Panc1 (cell line): ENCODE measurements around the gene SMYD4. TPM values are rescaled to one million over a fixed set of nuclear protein-coding genes. Genes with fewer than 3 reads are reported as not detected.

ENCODE experiments used
- ATAC-seq: fragments of 200-7000 bp; cut with Tn5 transposase; 2 replicates; pipeline ENCODE4 v1.9.1; 2020; ENCODE audit warnings: mild to moderate bottlenecking, moderate library complexity
- BruUV-seq: library from RNA; stranded (reverse); fragments of 400-500 nt; replicated peaks from 2 replicates; lab custom pipeline; 2021; lab: Mats Ljungman, UMichigan
- CTCF ChIA-PET: fragments of 300-600 bp; sonication (Branson Sonifier 250); formaldehyde crosslinking; loops from one replicate; lab custom pipeline; 2022; ENCODE audit warnings: antibody characterized with exemption; lab: Charles Lee
- POLR2A ChIA-PET: fragments of 300-600 bp; sonication (Branson Sonifier 250); formaldehyde crosslinking; loops from one replicate; lab custom pipeline; 2022; ENCODE audit warnings: antibody characterized with exemption; lab: Charles Lee
- DNase-seq: peaks from one replicate; pipeline ENCODE4 v3.0.0-alpha.2; 2010; ENCODE audit warnings: low read depth, low spot score
- H3K27ac ChIP-seq: 2 replicates; pipeline ENCODE4 v1.5.1; 2011; ENCODE audit warnings: mild to moderate bottlenecking, low read length, inconsistent platforms
- H3K27me3 ChIP-seq: fragments of 200-500 bp; sonication (Bioruptor generic); 2 replicates; pipeline ENCODE4 v1.6.0; 2014; ENCODE audit warnings: low read length, inconsistent platforms; ENCODE audit not compliant: control insufficient read depth, insufficient read depth
- H3K36me3 ChIP-seq: fragments of 200-500 bp; sonication (Bioruptor generic); 2 replicates; pipeline ENCODE4 v1.5.1; 2014; ENCODE audit warnings: inconsistent platforms, mild to moderate bottlenecking, low read length, moderate library complexity; ENCODE audit not compliant: control insufficient read depth, insufficient read depth
- H3K4me1 ChIP-seq: 2 replicates; pipeline ENCODE4 v1.5.1; 2011; ENCODE audit warnings: inconsistent platforms, mild to moderate bottlenecking, low read length, moderate library complexity; ENCODE audit not compliant: control insufficient read depth, insufficient read depth
- H3K4me3 ChIP-seq, 2 experiments: 2 replicates each; pipeline ENCODE4 v1.5.1; 2011 to 2012; ENCODE audit warnings: low read depth in 2 of 2, low read length in 2 of 2, mild to moderate bottlenecking in 2 of 2, inconsistent platforms in 1 of 2, moderate library complexity in 1 of 2
- H3K9me3 ChIP-seq: fragments of 200-500 bp; sonication (Bioruptor generic); 2 replicates; pipeline ENCODE4 v1.5.1; 2014; ENCODE audit warnings: low read depth, mild to moderate bottlenecking, inconsistent platforms, low read length, moderate library complexity; ENCODE audit not compliant: control insufficient read depth, insufficient read depth
- POLR2AphosphoS5 ChIP-seq: IDR thresholded peaks from 2 replicates; pipeline ENCODE4 v1.6.1; 2012; ENCODE audit warnings: mild to moderate bottlenecking, low read depth, low read length, moderate library complexity
- SIN3A ChIP-seq: IDR thresholded peaks from 2 replicates; pipeline ENCODE4 v1.6.1; 2012; ENCODE audit warnings: low read depth, mild to moderate bottlenecking, low read length, moderate library complexity, borderline replicate concordance; ENCODE audit not compliant: insufficient read depth
- TCF7L2 ChIP-seq: IDR thresholded peaks from 2 replicates; pipeline ENCODE4 v1.6.1; 2011; ENCODE audit warnings: mild to moderate bottlenecking, low read depth, low read length, inconsistent platforms
- in situ Hi-C: cut with HindIII; loops from 2 replicates; pipeline ENCODE4 v1.10.0; 2016; ENCODE audit warnings: low sequenced_read_pairs, low pct_unique_long_range_greater_than_20kb
- intact Hi-C: fragments of 100-400 bp; cut with micrococcal nuclease; formaldehyde crosslinking; loops from one replicate; pipeline ENCODE4 v1.10.0; 2022; ENCODE audit not compliant: unreplicated experiment
- total RNA-seq: library from RNA; stranded (reverse); gene quantifications from one replicate; pipeline ENCODE4 v1.2.1, GENCODE V29; 2021; ENCODE audit not compliant: unreplicated experiment
- TF ChIP-seq, protein P1 (sequence below), 2 experiments: IDR thresholded peaks; 2 replicates each; pipeline ENCODE4 v1.6.1; 2011 to 2012; ENCODE audit warnings: low read depth in 2 of 2, control low read depth in 1 of 2, low read length in 1 of 2, mild to moderate bottlenecking in 1 of 2, moderate library complexity in 1 of 2; ENCODE audit not compliant: insufficient read depth in 1 of 2
- TF ChIP-seq, protein P2 (sequence below): fragments of 450-650 bp; IDR thresholded peaks from 2 replicates; pipeline ENCODE4 v1.5.1; 2017; ENCODE audit warnings: mild to moderate bottlenecking

The SMYD4 gene
- total RNA-seq, 1 experiment from 2014 or later, result 17.1 TPM

DNA sequence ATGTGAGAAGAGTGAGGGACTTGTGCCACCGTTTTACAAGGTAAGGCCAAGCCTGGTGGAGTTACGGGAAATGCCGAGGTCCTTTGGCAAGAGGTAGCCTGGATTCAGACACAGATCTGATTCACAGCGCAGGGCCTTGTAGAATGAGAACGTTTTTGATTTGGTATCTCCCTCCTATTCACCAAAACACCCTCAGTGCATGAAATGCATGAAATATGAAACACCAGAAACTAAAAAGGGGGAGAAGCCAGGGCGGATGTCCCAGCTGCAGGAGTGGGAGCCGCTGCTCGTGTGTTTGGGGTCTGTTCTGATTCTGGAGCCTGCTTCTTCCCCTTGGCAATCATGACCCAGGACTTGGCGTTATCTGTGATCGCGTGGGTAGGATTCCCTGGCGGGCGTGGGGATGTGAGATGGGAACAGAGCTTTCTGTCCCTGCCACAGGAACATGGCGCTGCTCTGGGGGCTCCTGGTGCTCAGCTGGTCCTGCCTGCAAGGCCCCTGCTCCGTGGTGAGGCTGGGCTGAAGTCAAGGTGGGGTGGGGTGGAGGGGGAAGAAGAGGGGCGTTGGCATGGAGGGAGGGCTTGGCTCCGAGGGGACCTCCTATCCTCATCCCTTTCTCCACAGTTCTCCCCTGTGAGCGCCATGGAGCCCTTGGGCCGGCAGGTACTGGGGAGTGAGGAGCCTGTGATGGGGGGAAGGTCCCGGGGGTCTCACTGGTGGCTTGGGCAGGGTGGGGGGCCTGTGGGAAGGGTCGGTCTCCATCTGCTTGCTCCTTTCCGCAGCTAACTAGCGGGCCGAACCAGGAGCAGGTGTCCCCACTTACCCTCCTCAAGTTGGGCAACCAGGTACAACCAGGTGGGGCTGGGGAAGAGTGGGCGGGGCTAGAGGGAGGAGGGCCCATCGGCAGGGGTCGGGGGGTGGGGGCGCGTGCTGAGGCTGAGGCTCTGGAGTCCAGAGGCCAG, 84.9 kb downstream of the SMYD4 start:
- no peak for TF ChIP-seq TCF7L2
- TF ChIP-seq SIN3A, result no peak
- TF ChIP-seq, protein P1, sequence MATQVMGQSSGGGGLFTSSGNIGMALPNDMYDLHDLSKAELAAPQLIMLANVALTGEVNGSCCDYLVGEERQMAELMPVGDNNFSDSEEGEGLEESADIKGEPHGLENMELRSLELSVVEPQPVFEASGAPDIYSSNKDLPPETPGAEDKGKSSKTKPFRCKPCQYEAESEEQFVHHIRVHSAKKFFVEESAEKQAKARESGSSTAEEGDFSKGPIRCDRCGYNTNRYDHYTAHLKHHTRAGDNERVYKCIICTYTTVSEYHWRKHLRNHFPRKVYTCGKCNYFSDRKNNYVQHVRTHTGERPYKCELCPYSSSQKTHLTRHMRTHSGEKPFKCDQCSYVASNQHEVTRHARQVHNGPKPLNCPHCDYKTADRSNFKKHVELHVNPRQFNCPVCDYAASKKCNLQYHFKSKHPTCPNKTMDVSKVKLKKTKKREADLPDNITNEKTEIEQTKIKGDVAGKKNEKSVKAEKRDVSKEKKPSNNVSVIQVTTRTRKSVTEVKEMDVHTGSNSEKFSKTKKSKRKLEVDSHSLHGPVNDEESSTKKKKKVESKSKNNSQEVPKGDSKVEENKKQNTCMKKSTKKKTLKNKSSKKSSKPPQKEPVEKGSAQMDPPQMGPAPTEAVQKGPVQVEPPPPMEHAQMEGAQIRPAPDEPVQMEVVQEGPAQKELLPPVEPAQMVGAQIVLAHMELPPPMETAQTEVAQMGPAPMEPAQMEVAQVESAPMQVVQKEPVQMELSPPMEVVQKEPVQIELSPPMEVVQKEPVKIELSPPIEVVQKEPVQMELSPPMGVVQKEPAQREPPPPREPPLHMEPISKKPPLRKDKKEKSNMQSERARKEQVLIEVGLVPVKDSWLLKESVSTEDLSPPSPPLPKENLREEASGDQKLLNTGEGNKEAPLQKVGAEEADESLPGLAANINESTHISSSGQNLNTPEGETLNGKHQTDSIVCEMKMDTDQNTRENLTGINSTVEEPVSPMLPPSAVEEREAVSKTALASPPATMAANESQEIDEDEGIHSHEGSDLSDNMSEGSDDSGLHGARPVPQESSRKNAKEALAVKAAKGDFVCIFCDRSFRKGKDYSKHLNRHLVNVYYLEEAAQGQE (IDR thresholded peaks at IDR 0.05; ENCODE audit: insufficient read depth in 1 of 2, low read depth in 2 of 2, low read length in 1 of 2), result no peak
- TF ChIP-seq, protein P2, sequence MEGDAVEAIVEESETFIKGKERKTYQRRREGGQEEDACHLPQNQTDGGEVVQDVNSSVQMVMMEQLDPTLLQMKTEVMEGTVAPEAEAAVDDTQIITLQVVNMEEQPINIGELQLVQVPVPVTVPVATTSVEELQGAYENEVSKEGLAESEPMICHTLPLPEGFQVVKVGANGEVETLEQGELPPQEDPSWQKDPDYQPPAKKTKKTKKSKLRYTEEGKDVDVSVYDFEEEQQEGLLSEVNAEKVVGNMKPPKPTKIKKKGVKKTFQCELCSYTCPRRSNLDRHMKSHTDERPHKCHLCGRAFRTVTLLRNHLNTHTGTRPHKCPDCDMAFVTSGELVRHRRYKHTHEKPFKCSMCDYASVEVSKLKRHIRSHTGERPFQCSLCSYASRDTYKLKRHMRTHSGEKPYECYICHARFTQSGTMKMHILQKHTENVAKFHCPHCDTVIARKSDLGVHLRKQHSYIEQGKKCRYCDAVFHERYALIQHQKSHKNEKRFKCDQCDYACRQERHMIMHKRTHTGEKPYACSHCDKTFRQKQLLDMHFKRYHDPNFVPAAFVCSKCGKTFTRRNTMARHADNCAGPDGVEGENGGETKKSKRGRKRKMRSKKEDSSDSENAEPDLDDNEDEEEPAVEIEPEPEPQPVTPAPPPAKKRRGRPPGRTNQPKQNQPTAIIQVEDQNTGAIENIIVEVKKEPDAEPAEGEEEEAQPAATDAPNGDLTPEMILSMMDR, result no peak
- TF ChIP-seq POLR2AphosphoS5, result no peak
- no peak for DNase-seq
- intact Hi-C loops (no loop called here), in situ Hi-C loops (no loop called here)
- H3K9me3 ChIP-seq, result no peaks in the 10 kb centered on the region
- H3K4me1 ChIP-seq, result no peaks in the 10 kb centered on the region
- no peak overlapping the region for H3K27ac ChIP-seq
- BruUV-seq, result no TSS peak
- ATAC-seq, result no peak
- no peaks in the 10 kb centered on the region for H3K27me3 ChIP-seq
- POLR2A ChIA-PET, result interaction anchor here (0.6 kb wide), 1 partner anchor 77 kb away, joined by 5 read pairs; no protein-coding TSS in a partner anchor
- H3K4me3 ChIP-seq, result no peak overlapping the region
- no peaks in the 10 kb centered on the region for H3K36me3 ChIP-seq
- CTCF ChIA-PET, result no interaction called here

DNA sequence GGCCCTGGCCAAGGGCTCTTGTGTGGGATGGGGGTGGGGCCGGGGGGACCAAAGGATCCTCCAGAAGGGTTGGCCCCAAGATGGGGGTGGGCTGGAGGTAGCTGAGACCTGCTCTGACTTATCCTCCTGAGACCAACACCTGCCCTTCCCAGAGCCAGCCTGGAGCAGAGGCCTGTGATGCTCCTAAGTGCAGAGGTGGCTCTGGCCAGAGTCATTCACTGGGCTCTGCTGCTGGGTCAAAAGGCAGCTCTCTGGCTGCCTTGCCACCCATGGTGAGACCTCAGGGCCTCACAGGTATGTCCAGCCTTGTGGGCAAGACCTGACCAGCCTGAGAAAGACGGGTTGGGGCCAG, 86.6 kb downstream of the SMYD4 start:
- no peaks in the 10 kb centered on the region for H3K36me3 ChIP-seq
- DNase-seq (no peak), ATAC-seq (peak; percentile 73)
- intact Hi-C loops (no loop called here), in situ Hi-C loops (no loop called here)
- BruUV-seq, result no TSS peak
- no peaks in the 10 kb centered on the region for H3K9me3 ChIP-seq
- ChIA-PET POLR2A (no interaction called here), CTCF (interaction anchor here (0.7 kb wide), 1 partner anchor 26 kb away, joined by 3 read pairs; no protein-coding TSS in a partner anchor)
- no peaks in the 10 kb centered on the region for H3K4me1 ChIP-seq
- TF ChIP-seq TCF7L2 (no peak), POLR2AphosphoS5 (no peak), SIN3A (no peak)
- TF ChIP-seq, protein P2, result no peak
- TF ChIP-seq, protein P1 (IDR thresholded peaks at IDR 0.05; ENCODE audit: insufficient read depth in 1 of 2, low read depth in 2 of 2, low read length in 1 of 2), result no peak
- H3K27ac ChIP-seq, result no peak overlapping the region
- H3K27me3 ChIP-seq, result no peaks in the 10 kb centered on the region
- H3K4me3 ChIP-seq, result no peak overlapping the region
